Upper lobe of left lung (tissue), 6 donors: ENCODE measurements around the gene NRXN3. TPM values are rescaled to one million over a fixed set of nuclear protein-coding genes. Genes with fewer than 3 reads are reported as not detected.

ENCODE experiments used
- ATAC-seq, 2 donors: fragments of 200-7000 bp; cut with Tn5 transposase; one replicate each; pipeline ENCODE4 v1.9.1; 2022; ENCODE audit warnings: mild to moderate bottlenecking in 2 of 2, moderate library complexity in 2 of 2; ENCODE audit not compliant: low FRiP score in 2 of 2
- DNase-seq, 2 donors: peaks; one replicate each; pipeline ENCODE4 v3.0.0-alpha.2; 2019 to 2020
- H3K27ac ChIP-seq, 4 donors: fragments of 200-600 bp; sonication (generic); one replicate each; pipeline ENCODE4 v1.5.1; 2016 to 2019
- H3K27me3 ChIP-seq, 4 donors: fragments of 200-600 bp; sonication (generic); one replicate each; pipeline ENCODE4 v1.5.1; 2017 to 2019
- H3K36me3 ChIP-seq, 4 donors: fragments of 200-600 bp; sonication (generic); one replicate each; pipeline ENCODE4 v1.5.1; 2016 to 2019
- H3K4me1 ChIP-seq, 4 donors: fragments of 200-600 bp; sonication (generic); one replicate each; pipeline ENCODE4 v1.5.1; 2018 to 2019
- H3K4me3 ChIP-seq, 4 donors: fragments of 200-600 bp; sonication (generic); one replicate each; pipeline ENCODE4 v1.5.1; 2017 to 2019; ENCODE audit warnings: mild to moderate bottlenecking in 2 of 4, moderate library complexity in 1 of 4
- H3K9me3 ChIP-seq, 4 donors: fragments of 200-600 bp; sonication (generic); one replicate each; pipeline ENCODE4 v1.5.1; 2018 to 2019
- CTCF ChIP-seq, 6 experiments: fragments of 450-650 bp in 4 of 6; fragments of 200-600 bp in 2 of 6; sonication (generic) in 2 of 6; IDR thresholded peaks; one replicate each; pipeline ENCODE4 v1.5.1; 2016 to 2019; ENCODE audit warnings: antibody characterized with exemption in 6 of 6
- EP300 ChIP-seq, 4 donors: sonication (generic); formaldehyde crosslinking; IDR thresholded peaks; one replicate each; pipeline ENCODE4 v1.5.1; 2017; ENCODE audit warnings: antibody characterized with exemption in 4 of 4, control low read depth in 2 of 4
- POLR2A ChIP-seq, 4 donors: fragments of 450-650 bp; IDR thresholded peaks; one replicate each; pipeline ENCODE4 v1.5.1; 2016 to 2017; ENCODE audit warnings: antibody characterized with exemption in 4 of 4, mild to moderate bottlenecking in 2 of 4
- POLR2AphosphoS5 ChIP-seq, 2 donors: sonication (generic); formaldehyde crosslinking; IDR thresholded peaks; one replicate each; pipeline ENCODE4 v1.5.1; 2017; ENCODE audit warnings: antibody characterized with exemption in 2 of 2
- WGBS, 2 donors: methylation state at CpG; one replicate each; pipeline ENCODE4 v1.1.5; 2017 to 2018; 5-methylcytosine and 5-hydroxymethylcytosine counted together
- total RNA-seq, 6 donors: library from RNA; depleted of rRNA in 4 of 6; stranded (reverse); fragments of >200 nt in 4 of 6; gene quantifications; one replicate each; pipeline versions ENCODE4 v1.1.0 to v1.2.1, GENCODE V29; 2016 to 2021
- donor health status: DM: no; HTN: no; CAD: no; lungs with moderate emphysema.
- donor health status: DM: no; HTN: yes; CAD: no; lungs with severe emphysema.

Gene NRXN3
- total RNA-seq, 6 donors from 2014 or later, result 4.4 to 14.9 (median 7.2) TPM

- no peaks in the 10 kb centered on the region for H3K27me3 ChIP-seq
- ATAC-seq (no peak), DNase-seq (no peak)
- no peaks in the 10 kb centered on the region for H3K4me1 ChIP-seq
- 88 to 97% methylated on average over 3 of the region's 3 CpGs for WGBS, 2 donors
- no peaks in the 10 kb centered on the region for H3K9me3 ChIP-seq
- no peaks in the 10 kb centered on the region for H3K36me3 ChIP-seq
- no peak for TF ChIP-seq EP300 (IDR thresholded peaks at IDR 0.05)
- TF ChIP-seq POLR2A (IDR thresholded peaks at IDR 0.05), result no peak
- TF ChIP-seq CTCF (IDR thresholded peaks at IDR 0.05), result no peak
- no peak for TF ChIP-seq POLR2AphosphoS5 (IDR thresholded peaks at IDR 0.05)
- H3K4me3 ChIP-seq, result no peak overlapping the region
- no peak overlapping the region for H3K27ac ChIP-seq
These were observed 1323.0 kb downstream of the NRXN3 start for GRCh38 chr14:79493081-79493645.

- H3K36me3 ChIP-seq, result no peaks in the 10 kb centered on the region
- ATAC-seq (no peak), DNase-seq (no peak)
- no peaks in the 10 kb centered on the region for H3K27me3 ChIP-seq
- WGBS, 2 donors, result 70 to 86% methylated on average over 4 of the region's 4 CpGs
- no peak overlapping the region for H3K4me3 ChIP-seq
- H3K9me3 ChIP-seq, result no peaks in the 10 kb centered on the region
- TF ChIP-seq EP300 (IDR thresholded peaks at IDR 0.05) (no peak), CTCF (IDR thresholded peaks at IDR 0.05) (no peak), POLR2AphosphoS5 (IDR thresholded peaks at IDR 0.05) (no peak), POLR2A (IDR thresholded peaks at IDR 0.05) (no peak)
- no peaks in the 10 kb centered on the region for H3K4me1 ChIP-seq
- no peak overlapping the region for H3K27ac ChIP-seq
These were observed 1326.5 kb downstream of the NRXN3 start for GRCh38 chr14:79496701-79497100.

- ATAC-seq (no peak), DNase-seq (no peak)
- no peak for TF ChIP-seq CTCF (IDR thresholded peaks at IDR 0.05)
- TF ChIP-seq EP300 (IDR thresholded peaks at IDR 0.05), result no peak
- no peak for TF ChIP-seq POLR2AphosphoS5 (IDR thresholded peaks at IDR 0.05)
- no peak for TF ChIP-seq POLR2A (IDR thresholded peaks at IDR 0.05)
- Histone ChIP-seq H3K27ac (no peak overlapping the region), H3K27me3 (no peaks in the 10 kb centered on the region), H3K36me3 (no peaks in the 10 kb centered on the region), H3K4me1 (no peaks in the 10 kb centered on the region), H3K9me3 (no peaks in the 10 kb centered on the region), H3K4me3 (no peak overlapping the region)
- WGBS, 2 donors, result 53 to 67% methylated on average over 1 of the region's 1 CpG
These were observed 1330.3 kb downstream of the NRXN3 start for GRCh38 chr14:79500489-79500888.

- Histone ChIP-seq H3K4me1 (no peaks in the 10 kb centered on the region), H3K4me3 (no peak overlapping the region), H3K36me3 (no peaks in the 10 kb centered on the region), H3K27me3 (no peaks in the 10 kb centered on the region), H3K27ac (no peak overlapping the region), H3K9me3 (no peaks in the 10 kb centered on the region)
- TF ChIP-seq EP300 (IDR thresholded peaks at IDR 0.05) (no peak), POLR2AphosphoS5 (IDR thresholded peaks at IDR 0.05) (no peak), CTCF (IDR thresholded peaks at IDR 0.05) (no peak), POLR2A (IDR thresholded peaks at IDR 0.05) (no peak)
- no peak for DNase-seq
- no peak for ATAC-seq
- WGBS, 2 donors, result 39 to 50% methylated on average over 3 of the region's 3 CpGs
These were observed 1332.1 kb downstream of the NRXN3 start for GRCh38 chr14:79502136-79502750.

- no peak overlapping the region for H3K4me3 ChIP-seq
- no peaks in the 10 kb centered on the region for H3K9me3 ChIP-seq
- no peaks in the 10 kb centered on the region for H3K36me3 ChIP-seq
- no peak for DNase-seq
- no peaks in the 10 kb centered on the region for H3K27me3 ChIP-seq
- TF ChIP-seq POLR2A (IDR thresholded peaks at IDR 0.05) (no peak), EP300 (IDR thresholded peaks at IDR 0.05) (no peak), CTCF (IDR thresholded peaks at IDR 0.05) (no peak), POLR2AphosphoS5 (IDR thresholded peaks at IDR 0.05) (no peak)
- H3K4me1 ChIP-seq, result no peaks in the 10 kb centered on the region
- 54 to 71% methylated on average over 1 of the region's 1 CpG for whole genome bisulfite sequencing, 2 donors
- no peak overlapping the region for H3K27ac ChIP-seq
- no peak for ATAC-seq
These were observed 1332.6 kb downstream of the NRXN3 start for GRCh38 chr14:79502751-79503148.
